Loucy (cell line): ENCODE results near the gene ST8SIA5.

Experiments
- H2AFZ ChIP-seq: fragments of 200-600 bp; sonication (generic); 2 replicates; pipeline ENCODE4 v1.6.0; 2016; ENCODE audit warnings: antibody characterized with exemption, mild to moderate bottlenecking, low read length, moderate library complexity
- H3F3A ChIP-seq: fragments of 200-600 bp; 2 replicates; pipeline ENCODE4 v1.6.0; 2016; ENCODE audit warnings: antibody characterized with exemption, low read depth, mild to moderate bottlenecking
- H3K27me3 ChIP-seq: fragments of 200-600 bp; sonication (generic); 2 replicates; pipeline ENCODE4 v1.6.1; 2014; ENCODE audit warnings: low read length, mild to moderate bottlenecking; ENCODE audit not compliant: insufficient read depth, poor library complexity, severe bottlenecking
- H3K36me3 ChIP-seq: fragments of 200-600 bp; sonication (generic); 2 replicates; pipeline ENCODE4 v1.6.1; 2016; ENCODE audit warnings: low read length; ENCODE audit not compliant: insufficient read depth
- H3K4me1 ChIP-seq: fragments of 200-600 bp; sonication (generic); 2 replicates; pipeline ENCODE4 v1.5.1; 2014; ENCODE audit warnings: low read length, mild to moderate bottlenecking; ENCODE audit not compliant: insufficient read depth, poor library complexity, severe bottlenecking
- H3K4me2 ChIP-seq: fragments of 200-600 bp; sonication (generic); 2 replicates; pipeline ENCODE4 v1.6.0; 2014; ENCODE audit warnings: antibody characterized with exemption, low read length, low read depth, mild to moderate bottlenecking; ENCODE audit not compliant: poor library complexity, severe bottlenecking
- H3K4me3 ChIP-seq: fragments of 200-600 bp; sonication (generic); 2 replicates; pipeline ENCODE4 v1.5.1; 2014; ENCODE audit warnings: low read length, mild to moderate bottlenecking, mixed read lengths; ENCODE audit not compliant: poor library complexity, severe bottlenecking
- H3K79me2 ChIP-seq: fragments of 200-600 bp; sonication (generic); 2 replicates; pipeline ENCODE4 v1.6.1; 2014; ENCODE audit warnings: low read length; ENCODE audit not compliant: insufficient read depth
- H3K9ac ChIP-seq: fragments of 200-600 bp; sonication (generic); 2 replicates; pipeline ENCODE4 v1.6.0; 2014; ENCODE audit warnings: mild to moderate bottlenecking, low read depth, low read length, moderate library complexity; ENCODE audit not compliant: poor library complexity, severe bottlenecking
- H3K9me2 ChIP-seq: fragments of 200-600 bp; sonication (generic); replicated peaks from 2 replicates; pipeline ENCODE4 v1.6.1; 2016; ENCODE audit warnings: low read depth, low read length, mixed read lengths
- H3K9me3 ChIP-seq: fragments of 200-600 bp; sonication (generic); 2 replicates; pipeline ENCODE4 v1.6.1; 2014; ENCODE audit warnings: mild to moderate bottlenecking, antibody characterized with exemption, low read length, low read depth; ENCODE audit not compliant: insufficient read depth
- H4K20me1 ChIP-seq: fragments of 200-600 bp; sonication (generic); 2 replicates; pipeline ENCODE4 v1.6.0; 2014; ENCODE audit warnings: antibody characterized with exemption, low read length, mild to moderate bottlenecking; ENCODE audit not compliant: insufficient read depth, poor library complexity, severe bottlenecking
- CTCF ChIP-seq: fragments of 200-600 bp; sonication (generic); conservative IDR thresholded peaks from 2 replicates; pipeline ENCODE4 v1.5.1; 2014; ENCODE audit warnings: mild to moderate bottlenecking, antibody characterized with exemption, low read length
- EZH2phosphoT487 ChIP-seq: fragments of 200-600 bp; IDR thresholded peaks from 2 replicates; pipeline ENCODE4 v1.6.1; 2018; ENCODE audit warnings: antibody characterized with exemption, mild to moderate bottlenecking, moderate library complexity, borderline replicate concordance

Gene ST8SIA5

GRCh38 chr18:46652372-46652771 is 104.5 kb downstream of the ST8SIA5 start:
- Histone ChIP-seq H3K4me2 (no peak overlapping the region), H3K4me1 (no peaks in the 10 kb centered on the region), H3K9me2 (no peaks in the 10 kb centered on the region), H3K36me3 (no peaks in the 10 kb centered on the region), H3F3A (no peaks in the 10 kb centered on the region), H3K4me3 (no peak overlapping the region), H3K9ac (no peak overlapping the region), H3K27me3 (no peaks in the 10 kb centered on the region), H3K79me2 (no peaks in the 10 kb centered on the region), H3K9me3 (no peaks in the 10 kb centered on the region), H2AFZ (no peak overlapping the region), H4K20me1 (no peaks in the 10 kb centered on the region)
- TF ChIP-seq CTCF (no peak), EZH2phosphoT487 (no peak)

GRCh38 chr18:46650681-46651080 is 106.2 kb downstream of the ST8SIA5 start:
- TF ChIP-seq EZH2phosphoT487 (no peak), CTCF (no peak)
- no peaks in the 10 kb centered on the region for H3K4me1 ChIP-seq
- no peak overlapping the region for H2AFZ ChIP-seq
- no peaks in the 10 kb centered on the region for H3K36me3 ChIP-seq
- no peaks in the 10 kb centered on the region for H3F3A ChIP-seq
- H3K4me3 ChIP-seq, result no peak overlapping the region
- H3K79me2 ChIP-seq, result no peaks in the 10 kb centered on the region
- no peaks in the 10 kb centered on the region for H3K27me3 ChIP-seq
- no peaks in the 10 kb centered on the region for H4K20me1 ChIP-seq
- no peak overlapping the region for H3K9ac ChIP-seq
- no peaks in the 10 kb centered on the region for H3K9me2 ChIP-seq
- H3K4me2 ChIP-seq, result no peak overlapping the region
- H3K9me3 ChIP-seq, result no peaks in the 10 kb centered on the region

GRCh38 chr18:46649071-46649862 is 107.6 kb downstream of the ST8SIA5 start:
- Histone ChIP-seq H3K4me3 (no peak overlapping the region), H3K27me3 (no peaks in the 10 kb centered on the region), H3K9me2 (no peaks in the 10 kb centered on the region), H3F3A (no peaks in the 10 kb centered on the region), H4K20me1 (no peaks in the 10 kb centered on the region), H3K9me3 (no peaks in the 10 kb centered on the region), H2AFZ (no peak overlapping the region), H3K79me2 (no peaks in the 10 kb centered on the region), H3K4me1 (no peaks in the 10 kb centered on the region), H3K9ac (no peak overlapping the region), H3K36me3 (no peaks in the 10 kb centered on the region), H3K4me2 (no peak overlapping the region)
- no peak for TF ChIP-seq CTCF
- TF ChIP-seq EZH2phosphoT487, result no peak
